Right renal cortex interstitium (tissue), 3 donors: Measurements from ENCODE around the gene RPH3AL. TPM values are rescaled to one million over a fixed set of nuclear protein-coding genes. Genes with fewer than 3 reads are reported as not detected.

ENCODE experiments used
- DNase-seq, 3 donors: peaks; one replicate each; pipeline ENCODE4 v3.0.0-alpha.2; 2013; ENCODE audit warnings: low read depth in 3 of 3, low spot score in 2 of 3
- polyA plus RNA-seq, 3 donors: library from polyadenylated mRNA; unstranded; fragments of 120-200 nt; gene quantifications; one replicate each; pipeline ENCODE4 v1.2.1, GENCODE V29; 2013; ENCODE audit not compliant: insufficient read length in 3 of 3

The RPH3AL gene
- polyA plus RNA-seq, 3 donors = 11.6 to 19.7 (median 16.5) TPM

- no peak for DNase-seq
Measured at GRCh38 chr17:337022-337420, 15.6 kb downstream of the RPH3AL start.

- no peak for DNase-seq
Measured at GRCh38 chr17:336110-337021, 16.2 kb downstream of the RPH3AL start.

- DNase-seq = no peak
Measured at GRCh38 chr17:335691-336090, 16.9 kb downstream of the RPH3AL start.

GRCh38 chr17:334974-335481 lies 17.6 kb downstream of the RPH3AL start:
- DNase-seq = no peak

- DNase-seq = no peak
Measured at GRCh38 chr17:333626-334396, 18.8 kb downstream of the RPH3AL start.

- DNase-seq = no peak
Measured at GRCh38 chr17:332558-333322, 19.9 kb downstream of the RPH3AL start.

- no peak for DNase-seq
Measured at GRCh38 chr17:332023-332422, 20.6 kb downstream of the RPH3AL start.

- DNase-seq = no peak
Measured at GRCh38 chr17:330993-331701, 21.5 kb downstream of the RPH3AL start.

GRCh38 chr17:329784-330420 lies 22.7 kb downstream of the RPH3AL start:
- no peak for DNase-seq

GRCh38 chr17:327971-328370 lies 24.6 kb downstream of the RPH3AL start:
- DNase-seq = no peak

GRCh38 chr17:327296-327695 lies 25.3 kb downstream of the RPH3AL start:
- DNase-seq = no peak

GRCh38 chr17:326010-326621 lies 26.5 kb downstream of the RPH3AL start:
- no peak for DNase-seq

- DNase-seq = no peak
Measured at GRCh38 chr17:325270-326009, 27.2 kb downstream of the RPH3AL start.

GRCh38 chr17:323721-324571 lies 28.7 kb downstream of the RPH3AL start:
- no peak for DNase-seq

GRCh38 chr17:323181-323580 lies 29.4 kb downstream of the RPH3AL start:
- DNase-seq = no peak

GRCh38 chr17:322006-322780 lies 30.4 kb downstream of the RPH3AL start:
- DNase-seq = no peak

- DNase-seq = no peak
Measured at GRCh38 chr17:321386-321941, 31.1 kb downstream of the RPH3AL start.
